Large intestine (tissue), 3 donors: ENCODE data around the gene PODNL1. TPM values are rescaled to one million over a fixed set of nuclear protein-coding genes. Genes with fewer than 3 reads are reported as not detected.

Experiments used
- DNase-seq, 2 donors: peaks; one replicate each; pipeline versions ENCODE4 v3.0.0 to v3.0.0-alpha.2; 2013
- H3K27ac ChIP-seq: one replicate; pipeline ENCODE4 v1.5.1; 2013; ENCODE audit warnings: low read length
- H3K27me3 ChIP-seq: 2 replicates; pipeline ENCODE4 v1.6.1; 2013; ENCODE audit warnings: low read length; ENCODE audit not compliant: control insufficient read depth, insufficient read depth
- H3K36me3 ChIP-seq: 2 replicates; pipeline ENCODE4 v1.6.1; 2013; ENCODE audit warnings: low read length; ENCODE audit not compliant: control insufficient read depth, insufficient read depth
- H3K4me1 ChIP-seq: one replicate; pipeline ENCODE4 v1.6.1; 2013; ENCODE audit warnings: low read length; ENCODE audit not compliant: control insufficient read depth, insufficient read depth
- H3K4me3 ChIP-seq: one replicate; pipeline ENCODE4 v1.5.1; 2013; ENCODE audit warnings: low read length
- H3K9me3 ChIP-seq: one replicate; pipeline ENCODE4 v1.6.1; 2013; ENCODE audit warnings: mild to moderate bottlenecking, low read depth, low read length, moderate library complexity; ENCODE audit not compliant: control insufficient read depth
- WGBS: methylation state at CpG from one replicate; pipeline ENCODE4 v1.1.5; 2013; ENCODE audit warnings: low lambda C conversion rate; ENCODE audit not compliant: insufficient coverage; 5-methylcytosine and 5-hydroxymethylcytosine counted together
- polyA plus RNA-seq: library from polyadenylated mRNA; unstranded; fragments of 120-200 nt; gene quantifications from one replicate; pipeline ENCODE4 v1.2.1, GENCODE V29; 2013

Gene PODNL1
- polyA plus RNA-seq, 1 donor: 1.6 TPM

DNA sequence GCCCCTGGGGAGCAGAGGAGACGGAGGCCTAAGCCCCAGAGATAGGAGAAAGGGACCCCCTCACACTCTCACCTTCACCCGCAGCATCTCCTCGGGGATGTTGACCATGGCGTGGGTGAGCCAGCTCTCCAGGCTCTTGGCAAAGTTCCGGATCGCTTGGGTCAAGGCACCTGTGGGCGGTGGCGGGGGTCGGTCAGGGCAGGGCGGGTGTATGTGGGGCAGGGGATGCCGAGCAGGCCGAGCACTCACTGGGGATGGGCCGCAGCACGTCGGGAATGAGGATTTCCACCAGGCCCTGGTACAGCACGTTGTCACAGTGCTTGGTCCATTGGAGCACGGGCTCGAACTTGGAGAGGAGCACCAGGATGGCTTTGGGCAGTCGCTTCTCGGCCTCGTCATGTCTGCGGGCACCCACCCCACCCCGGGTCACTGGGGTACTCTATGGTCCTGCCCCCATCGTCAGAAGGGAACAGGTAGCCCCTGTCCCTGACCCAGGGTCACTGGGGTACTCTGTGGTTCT is 27.2 kb upstream of the PODNL1 start:
- H3K36me3 ChIP-seq: peaks cover 73% of the 10 kb centered on the region

DNA sequence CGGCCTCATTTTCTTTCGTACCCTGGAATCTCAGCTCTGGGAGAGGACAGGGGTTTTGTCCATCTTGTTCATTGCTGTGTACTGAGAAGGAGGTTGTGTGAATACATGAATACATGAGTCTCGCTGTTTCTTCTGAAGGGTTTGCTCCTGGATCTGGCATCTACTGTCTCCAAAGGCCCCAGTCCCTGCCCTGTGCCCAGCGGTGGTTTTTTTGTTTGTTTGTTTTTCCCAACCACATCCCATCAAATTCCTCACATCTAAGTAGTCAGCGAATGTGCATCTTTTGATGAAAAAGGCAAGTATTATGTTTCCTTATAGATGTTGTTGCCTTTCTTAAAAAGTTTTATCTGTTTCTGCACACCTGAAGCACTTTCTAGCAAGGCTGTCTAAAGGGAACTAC is 26.6 kb upstream of the PODNL1 start:
- Histone ChIP-seq H3K27me3 (no peaks in the 10 kb centered on the region), H3K36me3 (peaks cover 73% of the 10 kb centered on the region), H3K4me3 (no peak overlapping the region), H3K27ac (no peak overlapping the region), H3K4me1 (no peaks in the 10 kb centered on the region), H3K9me3 (no peaks in the 10 kb centered on the region)
- no CpG with 5 or more reads among the region's 5 CpGs for WGBS
- DNase-seq: no peak

More for the DNA sequence above, 27.2 kb upstream of the PODNL1 start:
- Histone ChIP-seq H3K27ac (no peak overlapping the region), H3K4me3 (no peak overlapping the region), H3K4me1 (no peaks in the 10 kb centered on the region), H3K9me3 (no peaks in the 10 kb centered on the region), H3K27me3 (no peaks in the 10 kb centered on the region)
- WGBS: no CpG with 5 or more reads among the region's 24 CpGs
- no peak for DNase-seq

DNA sequence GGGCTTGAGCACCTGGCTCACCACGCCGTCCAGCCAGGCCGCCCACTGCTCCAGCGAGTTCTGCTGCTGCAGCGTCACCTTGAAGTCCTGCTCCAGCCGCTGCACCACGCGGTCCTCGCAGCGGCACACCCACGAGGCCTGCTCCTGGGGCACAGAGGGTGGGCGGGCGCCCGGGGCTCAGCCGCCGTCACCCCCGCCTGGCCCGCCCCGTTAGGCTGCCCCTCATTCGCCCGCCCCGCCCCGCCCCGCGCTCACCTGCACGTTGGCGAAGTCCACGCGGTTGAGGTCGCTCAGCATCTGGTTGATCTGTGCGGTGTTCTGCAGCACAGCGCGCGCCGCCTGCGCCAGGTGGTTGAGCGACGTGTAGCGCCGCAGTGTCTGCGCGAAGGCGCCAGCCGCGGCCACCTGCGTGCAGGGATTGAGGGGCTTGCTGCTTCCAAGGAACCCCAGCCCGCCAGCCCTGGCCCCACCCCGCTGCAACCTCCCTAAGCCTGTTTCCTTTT is 25.4 kb upstream of the PODNL1 start:
- WGBS: no CpG with 5 or more reads among the region's 48 CpGs
- H3K36me3 ChIP-seq: peaks cover 73% of the 10 kb centered on the region

DNA sequence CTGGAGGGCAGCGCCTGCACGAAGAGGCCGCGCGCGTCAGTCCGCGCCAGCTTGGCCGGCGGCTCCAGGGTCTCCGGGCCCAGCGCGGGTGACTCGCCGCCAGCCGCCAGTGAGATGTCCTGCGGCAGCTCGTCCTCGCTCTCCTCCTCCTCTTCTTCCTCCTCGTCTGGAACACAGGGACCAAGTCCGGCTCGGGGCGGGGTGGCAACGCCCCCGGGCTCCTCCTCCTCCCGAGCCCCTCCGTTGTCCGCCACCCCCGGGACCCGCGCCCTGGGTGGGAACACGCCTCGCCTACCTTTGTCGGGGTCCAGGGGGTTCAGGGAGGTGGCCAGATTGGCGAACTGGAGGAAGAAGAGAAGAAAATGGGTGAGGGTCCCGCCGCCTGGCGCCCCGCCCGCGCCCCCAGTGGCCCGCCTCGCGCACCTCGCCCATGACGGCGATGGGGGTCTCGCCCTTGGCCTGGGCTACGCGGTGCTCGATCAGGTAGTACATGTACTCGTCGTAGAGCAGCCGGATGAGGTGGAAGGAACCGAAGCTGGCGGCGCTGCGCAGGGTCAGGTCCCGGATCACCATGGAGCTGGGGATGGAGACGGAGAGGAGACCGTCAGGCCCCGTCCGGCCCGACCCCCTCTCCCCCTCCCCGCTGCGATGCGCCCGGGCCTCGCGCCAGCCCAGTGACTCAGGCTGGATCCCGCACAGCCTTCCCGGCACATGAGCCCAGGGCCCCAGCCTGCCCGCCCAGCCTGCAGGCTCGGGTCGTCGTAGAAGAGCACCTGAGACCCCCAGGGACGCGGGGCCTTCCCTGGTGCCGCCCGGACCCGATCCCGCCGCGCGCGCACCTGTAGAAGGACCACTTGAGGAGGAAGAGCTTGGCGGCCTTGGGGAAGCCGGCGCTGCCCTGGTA is 24.7 kb upstream of the PODNL1 start:
- WGBS: no CpG with 5 or more reads among the region's 89 CpGs
- Histone ChIP-seq H3K36me3 (peaks cover 73% of the 10 kb centered on the region), H3K27ac (no peak overlapping the region), H3K4me1 (no peaks in the 10 kb centered on the region), H3K27me3 (no peaks in the 10 kb centered on the region), H3K4me3 (no peak overlapping the region), H3K9me3 (no peaks in the 10 kb centered on the region)
- no peak for DNase-seq

More for the DNA sequence above, 25.4 kb upstream of the PODNL1 start:
- H3K9me3 ChIP-seq: no peaks in the 10 kb centered on the region
- DNase-seq: no peak
- H3K27ac ChIP-seq: no peak overlapping the region
- no peaks in the 10 kb centered on the region for H3K27me3 ChIP-seq
- no peaks in the 10 kb centered on the region for H3K4me1 ChIP-seq
- H3K4me3 ChIP-seq: no peak overlapping the region

DNA sequence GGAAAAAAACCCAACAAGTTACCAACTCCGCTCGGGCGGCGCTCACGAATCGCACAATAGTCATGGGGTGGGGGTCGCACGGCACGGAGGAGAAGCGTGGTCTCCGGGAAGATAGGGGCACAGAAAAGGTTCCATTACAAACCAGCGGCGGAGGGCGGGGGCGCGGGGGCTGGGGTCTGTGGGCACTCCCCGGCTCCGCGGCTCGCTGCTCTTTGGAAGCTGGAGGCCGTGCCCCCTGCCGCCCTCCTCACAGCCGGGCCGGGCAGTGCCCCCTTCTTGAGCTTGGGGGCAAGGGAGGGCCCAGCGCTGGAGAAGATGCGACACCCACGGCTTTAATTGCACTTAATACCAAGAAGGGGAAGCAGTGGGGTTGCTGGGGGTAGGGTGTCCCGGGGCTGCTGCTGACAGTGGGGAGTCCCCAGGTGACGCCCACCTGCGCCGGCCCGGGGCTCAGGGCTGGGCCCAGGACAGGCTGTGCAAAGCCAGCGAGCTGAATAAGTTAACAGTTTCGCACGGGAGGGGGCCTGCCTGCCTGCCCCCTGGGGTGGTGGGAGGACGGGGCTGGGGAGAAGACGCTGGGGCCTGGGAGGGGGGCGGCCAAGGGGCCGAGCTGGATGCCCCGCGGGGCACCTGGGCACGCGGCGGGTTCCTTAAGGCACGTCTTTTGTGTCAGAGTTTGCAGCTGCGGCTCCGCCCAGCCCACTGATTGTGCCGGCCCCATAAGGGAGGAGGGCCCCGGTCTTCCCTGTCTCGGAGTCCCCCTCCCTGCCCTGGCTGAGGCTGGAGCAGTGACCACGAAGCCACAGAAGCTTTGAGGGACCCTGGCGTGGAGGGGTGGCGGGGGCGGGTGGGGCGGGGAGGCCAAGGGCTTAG is 23.8 kb upstream of the PODNL1 start:
- Histone ChIP-seq H3K36me3 (peaks cover 74% of the 10 kb centered on the region), H3K4me1 (no peaks in the 10 kb centered on the region), H3K27me3 (no peaks in the 10 kb centered on the region), H3K4me3 (no peak overlapping the region), H3K27ac (no peak overlapping the region), H3K9me3 (no peaks in the 10 kb centered on the region)
- no peak for DNase-seq
- 83% methylated on average over 8 of the region's 55 CpGs for WGBS

DNA sequence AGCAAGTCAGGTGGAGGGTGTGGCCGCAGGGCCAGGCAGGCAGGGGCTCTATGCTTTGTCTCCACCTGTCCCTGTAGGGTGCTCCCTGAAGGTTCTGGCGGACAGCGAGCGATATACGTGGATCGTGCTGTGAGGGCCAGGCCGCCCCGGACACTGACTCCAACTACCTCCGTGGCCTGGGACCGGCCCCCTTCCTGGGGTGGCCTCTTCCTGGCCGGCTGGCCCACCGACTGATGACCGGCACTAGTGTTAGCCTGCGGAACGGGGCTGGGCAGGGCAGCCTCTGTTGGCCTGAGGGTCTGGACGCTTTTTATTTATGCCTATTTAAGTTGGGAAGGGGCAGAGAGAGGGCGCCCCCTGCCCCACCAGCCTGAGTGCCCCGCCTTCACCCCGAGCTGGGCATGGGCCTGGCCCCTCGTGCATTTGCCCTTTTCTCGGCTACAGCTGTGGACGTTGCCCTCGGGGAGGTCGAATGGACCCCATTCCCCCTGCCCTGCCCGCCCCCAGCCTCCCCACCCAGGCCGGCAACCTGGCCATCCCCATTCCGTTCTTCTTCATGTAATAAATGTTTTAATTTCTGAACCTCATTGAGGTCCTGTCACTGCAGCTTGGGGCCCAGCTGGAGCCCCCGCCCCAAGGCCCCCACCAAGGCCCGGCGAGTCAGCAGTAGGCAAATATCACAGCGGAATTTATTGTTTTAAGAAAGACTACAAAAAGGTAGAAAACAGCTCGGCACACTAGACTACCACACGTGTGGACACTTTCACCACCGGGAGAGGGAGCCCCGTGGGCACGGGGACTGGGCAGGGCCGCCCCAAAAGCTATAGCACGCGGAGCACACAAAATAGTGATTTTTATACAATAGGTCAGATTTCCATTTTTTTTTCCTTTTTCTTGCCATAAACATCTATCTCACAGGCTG is 22.9 kb upstream of the PODNL1 start:
- H3K36me3 ChIP-seq: peaks cover 74% of the 10 kb centered on the region
- no peaks in the 10 kb centered on the region for H3K4me1 ChIP-seq
- H3K9me3 ChIP-seq: no peaks in the 10 kb centered on the region
- H3K27ac ChIP-seq: no peak overlapping the region
- no peak for DNase-seq
- H3K27me3 ChIP-seq: no peaks in the 10 kb centered on the region
- WGBS: 92% methylated on average over 2 of the region's 39 CpGs
- no peak overlapping the region for H3K4me3 ChIP-seq

DNA sequence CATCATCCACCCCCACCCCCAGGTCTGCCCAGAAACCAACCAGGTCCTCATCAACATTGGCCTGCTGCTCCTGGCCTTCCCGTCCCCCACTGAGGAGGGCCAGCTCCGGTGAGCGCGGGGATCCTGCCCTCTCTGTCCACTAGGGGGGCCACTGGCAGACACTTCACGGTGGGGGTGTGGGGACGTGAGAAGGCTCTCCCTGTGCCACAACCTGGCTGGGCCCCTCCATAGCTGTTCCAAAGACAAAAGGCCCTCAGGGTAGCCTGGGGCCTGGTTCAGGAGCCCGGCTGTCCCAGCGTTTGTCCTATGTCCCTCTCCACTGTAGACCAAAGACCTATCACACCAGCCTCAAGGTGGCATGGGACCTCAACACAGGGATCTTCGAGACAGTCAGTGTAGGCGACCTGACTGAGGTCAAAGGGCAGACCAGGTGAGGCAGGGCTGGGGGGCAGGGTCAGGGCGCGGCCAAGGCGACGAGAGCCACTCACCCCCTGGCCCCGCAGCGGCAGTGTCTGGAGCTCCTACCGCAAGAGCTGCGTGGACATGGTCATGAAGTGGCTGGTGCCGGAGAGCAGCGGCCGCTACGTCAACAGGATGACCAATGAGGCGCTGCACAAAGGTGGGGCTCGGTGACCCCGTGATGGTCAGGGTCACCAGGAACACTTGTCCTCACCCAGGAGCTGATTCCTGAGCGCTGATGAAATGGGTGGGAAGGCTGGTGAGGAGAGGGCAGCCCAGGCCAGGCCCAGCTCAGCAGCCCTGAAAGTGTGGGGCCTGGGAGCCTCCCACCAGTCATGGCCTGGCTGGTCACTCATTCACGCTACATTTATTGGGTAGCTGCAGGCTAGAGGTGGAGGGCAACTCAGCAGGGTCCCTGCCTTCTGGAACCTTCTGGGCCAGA is 22.0 kb upstream of the PODNL1 start:
- peaks cover 76% of the 10 kb centered on the region for H3K36me3 ChIP-seq
- H3K4me3 ChIP-seq: no peak overlapping the region
- no peaks in the 10 kb centered on the region for H3K4me1 ChIP-seq
- H3K27me3 ChIP-seq: no peaks in the 10 kb centered on the region
- no peak overlapping the region for H3K27ac ChIP-seq
- no peaks in the 10 kb centered on the region for H3K9me3 ChIP-seq
- no peak for DNase-seq
- no CpG with 5 or more reads among the region's 27 CpGs for WGBS

DNA sequence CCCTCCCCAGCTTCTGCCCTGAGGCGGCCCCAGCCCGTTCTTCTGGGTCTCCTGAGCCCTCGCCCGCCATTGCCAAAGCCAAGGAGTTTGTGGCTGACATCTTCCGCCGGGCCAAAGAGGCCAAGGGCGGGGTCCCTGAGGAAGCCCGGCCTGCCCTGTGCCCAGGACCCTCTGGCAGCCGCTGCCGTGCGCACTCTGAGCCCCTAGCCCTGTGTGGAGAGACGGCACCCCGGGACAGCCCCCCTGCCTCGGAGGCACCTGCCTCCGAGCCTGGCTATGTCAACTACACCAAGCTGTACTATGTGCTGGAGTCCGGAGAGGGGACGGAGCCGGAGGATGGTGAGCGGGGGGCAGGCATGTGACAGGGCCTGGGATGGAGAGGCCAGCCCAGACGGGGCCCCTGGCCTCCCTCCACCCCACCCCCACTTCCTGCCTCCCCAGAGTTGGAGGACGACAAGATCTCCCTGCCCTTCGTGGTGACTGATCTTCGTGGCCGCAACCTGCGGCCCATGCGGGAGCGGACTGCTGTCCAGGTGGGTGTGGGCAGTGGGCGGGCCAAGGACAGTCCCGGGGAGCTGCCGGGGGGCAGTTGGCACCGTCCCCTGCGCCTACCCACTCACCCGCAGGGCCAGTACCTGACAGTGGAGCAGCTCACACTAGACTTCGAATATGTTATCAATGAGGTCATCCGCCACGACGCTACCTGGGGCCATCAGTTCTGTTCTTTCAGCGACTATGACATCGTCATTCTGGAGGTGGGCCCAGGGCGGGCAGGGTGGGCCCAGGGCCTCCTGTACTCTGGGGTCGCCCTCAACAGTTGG is 21.1 kb upstream of the PODNL1 start:
- WGBS: 75% methylated on average over 2 of the region's 41 CpGs
- no peak for DNase-seq
- Histone ChIP-seq H3K36me3 (peaks cover 76% of the 10 kb centered on the region), H3K4me1 (no peaks in the 10 kb centered on the region), H3K27me3 (no peaks in the 10 kb centered on the region), H3K27ac (no peak overlapping the region), H3K4me3 (no peak overlapping the region), H3K9me3 (no peaks in the 10 kb centered on the region)
